HG02571 (cell line): Measurements from ENCODE around the gene LEUTX.
"Not testable (repeated sequence)": the region's sequence is repeated elsewhere in the genome, so short reads cannot be mapped to it uniquely, and the experiment has no call there.

ENCODE experiments used
- ATAC-seq: cut with Tn5 transposase; IDR thresholded peaks from one replicate; pipeline ENCODE4 v1.9.1; 2021; ENCODE audit warnings: mild to moderate bottlenecking, moderate library complexity; ENCODE audit not compliant: unreplicated experiment

The LEUTX gene, protein sequence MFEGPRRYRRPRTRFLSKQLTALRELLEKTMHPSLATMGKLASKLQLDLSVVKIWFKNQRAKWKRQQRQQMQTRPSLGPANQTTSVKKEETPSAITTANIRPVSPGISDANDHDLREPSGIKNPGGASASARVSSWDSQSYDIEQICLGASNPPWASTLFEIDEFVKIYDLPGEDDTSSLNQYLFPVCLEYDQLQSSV

DNA sequence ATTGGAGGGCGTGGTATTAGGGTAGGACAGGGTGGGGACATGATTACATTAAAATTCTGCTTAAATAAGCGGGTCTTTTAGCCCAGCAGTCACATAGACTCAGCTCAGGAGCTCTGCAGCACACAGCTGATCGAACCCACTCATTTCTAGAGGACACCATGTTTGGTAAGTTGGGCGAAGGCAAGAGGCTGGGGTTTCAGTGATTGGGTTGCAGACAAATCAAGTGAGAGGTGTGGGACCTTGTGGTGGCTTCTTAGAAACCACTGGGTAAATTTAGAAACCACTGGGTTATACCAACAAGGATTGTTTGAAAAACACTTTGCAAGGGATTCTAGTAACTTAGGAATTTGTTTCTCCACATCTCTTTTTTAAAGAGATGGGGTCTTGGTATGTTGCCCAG is at the start of gene LEUTX:
LEUTX (plus strand) TSS at position 92 of the 400 bp plus-strand sequence; CDS start at position 159, 67 bp downstream.
- no peak for ATAC-seq

DNA sequence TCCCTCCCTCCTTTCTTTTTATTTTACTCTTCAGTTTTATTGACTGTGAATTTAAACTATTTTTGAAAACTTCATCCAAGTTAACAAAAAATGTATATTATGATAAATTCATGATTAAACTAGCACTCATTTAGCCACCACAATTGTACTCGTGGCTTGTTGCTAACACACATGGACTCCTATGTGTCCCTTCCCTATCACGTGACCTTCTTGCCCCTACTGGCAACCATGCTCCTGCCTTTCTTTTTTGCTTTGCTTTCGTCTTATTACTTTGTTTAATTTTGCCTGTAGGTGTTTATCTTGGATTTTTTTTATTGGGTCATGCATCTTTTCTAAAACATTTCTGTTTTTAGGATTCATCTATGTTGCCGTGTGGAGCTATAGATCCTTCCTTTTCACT is 49.1 kb upstream of the LEUTX start:
- no peak for ATAC-seq

DNA sequence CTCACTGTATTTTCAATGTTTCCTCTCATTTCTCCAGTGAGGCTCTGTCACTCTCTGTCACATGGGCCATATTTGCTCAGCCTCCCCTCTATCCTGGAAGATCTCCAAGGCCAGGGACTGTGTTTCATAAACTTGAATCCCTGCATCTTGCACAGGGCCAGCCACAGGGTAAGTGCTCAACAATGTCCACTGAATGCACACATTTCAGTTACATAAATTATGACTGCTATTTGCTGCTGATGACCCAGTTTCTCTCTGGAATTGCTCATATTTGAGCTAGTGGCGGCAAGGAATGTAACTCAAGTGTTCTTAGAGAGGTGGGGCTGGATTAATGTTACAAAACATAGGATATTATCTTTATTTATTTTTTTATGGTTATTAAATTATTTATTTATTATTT is 47.0 kb upstream of the LEUTX start:
- no peak for ATAC-seq

DNA sequence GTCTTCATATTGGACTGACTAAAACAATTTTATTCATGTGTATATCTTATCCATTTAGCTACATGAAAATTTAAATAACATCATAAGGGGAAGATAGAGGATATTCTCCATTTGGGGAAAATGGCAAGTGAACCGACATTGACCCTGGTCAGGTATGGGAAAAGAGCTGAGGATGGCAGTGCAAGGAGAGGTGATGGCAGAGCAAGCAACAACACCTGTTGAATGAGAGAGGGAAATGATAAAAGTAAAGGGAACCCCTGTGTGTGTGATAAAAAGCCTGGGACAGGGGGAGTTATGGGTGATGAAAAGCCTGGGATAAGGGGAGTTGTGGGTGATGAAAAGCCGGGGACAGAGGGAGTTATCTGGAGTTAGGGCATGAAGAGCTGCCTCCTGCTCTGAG is 44.8 kb upstream of the LEUTX start:
- ATAC-seq, result no peak

DNA sequence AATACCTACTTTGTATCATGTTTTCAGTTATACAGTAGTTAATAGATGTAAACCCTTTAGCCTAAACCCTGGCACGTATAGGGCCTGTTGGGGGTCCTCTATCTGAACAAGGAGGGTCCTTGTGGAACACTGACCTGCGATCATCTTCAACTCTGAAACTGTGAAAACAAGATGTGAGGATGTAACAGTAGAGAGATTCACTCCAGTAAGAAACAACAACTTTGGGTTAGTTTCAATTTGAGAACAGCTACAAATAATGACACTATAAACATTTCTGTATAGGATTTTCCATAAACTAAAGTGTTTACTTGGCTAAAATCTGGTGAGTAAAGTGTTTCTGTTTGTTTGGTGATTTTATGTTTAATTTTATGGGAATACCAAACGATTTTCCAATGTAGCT is 43.0 kb upstream of the LEUTX start:
- no peak for ATAC-seq

- no peak for ATAC-seq
Observed at GRCh38 chr19:39736088-39736487, 42.6 kb upstream of the LEUTX start.

- ATAC-seq, result no peak
Observed at GRCh38 chr19:39737351-39737750, 41.3 kb upstream of the LEUTX start.

- ATAC-seq, result no peak
Observed at GRCh38 chr19:39737891-39738290, 40.8 kb upstream of the LEUTX start, which contains the start of gene CLC. Gene CLC (minus strand): TSS chr19:39738029. CDS start chr19:39737952, 77 bp downstream.

GRCh38 chr19:39738814-39739213 is 39.8 kb upstream of the LEUTX start:
- ATAC-seq, result no peak

- no peak for ATAC-seq
Observed at GRCh38 chr19:39740395-39740794, 38.3 kb upstream of the LEUTX start.

GRCh38 chr19:39745643-39746042 is 33.0 kb upstream of the LEUTX start:
- no peak for ATAC-seq

DNA sequence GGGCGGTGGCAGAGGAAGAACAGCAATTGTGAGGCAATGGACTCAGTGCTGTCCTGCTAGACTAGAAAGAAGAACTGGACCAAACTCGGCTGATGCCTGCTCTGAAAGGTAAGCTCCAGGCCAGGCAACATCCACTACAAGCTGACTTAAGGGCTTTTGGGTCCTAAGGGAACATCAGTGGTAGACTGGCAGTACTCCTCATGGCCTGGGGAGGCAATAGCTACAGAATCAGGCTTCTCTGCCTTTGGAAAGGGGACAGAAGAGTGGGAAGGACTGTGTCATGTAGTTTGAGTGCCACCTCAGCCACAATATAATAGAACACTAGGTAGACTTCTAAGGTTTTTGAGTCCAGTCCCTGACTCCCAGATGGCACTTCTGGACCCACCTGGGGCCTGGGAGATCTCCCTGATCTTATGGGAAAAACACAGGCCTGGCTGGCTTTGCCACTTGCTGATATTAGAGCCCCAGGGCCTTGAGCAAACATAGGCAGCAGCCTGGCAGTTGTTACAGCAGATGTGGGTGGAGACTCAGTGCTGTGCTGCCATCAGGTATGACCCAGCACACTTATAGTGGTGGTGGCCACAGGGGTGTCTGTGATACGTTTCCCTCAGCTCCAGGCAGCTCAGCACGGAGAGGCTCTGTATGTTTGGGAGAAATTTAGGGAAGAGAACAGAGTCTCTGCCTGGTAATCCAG is 31.7 kb upstream of the LEUTX start:
- ATAC-seq, result no peak

GRCh38 chr19:39749981-39750380 is 28.7 kb upstream of the LEUTX start:
- no peak for ATAC-seq

GRCh38 chr19:39752390-39752789 is 26.3 kb upstream of the LEUTX start:
- ATAC-seq, result no peak

DNA sequence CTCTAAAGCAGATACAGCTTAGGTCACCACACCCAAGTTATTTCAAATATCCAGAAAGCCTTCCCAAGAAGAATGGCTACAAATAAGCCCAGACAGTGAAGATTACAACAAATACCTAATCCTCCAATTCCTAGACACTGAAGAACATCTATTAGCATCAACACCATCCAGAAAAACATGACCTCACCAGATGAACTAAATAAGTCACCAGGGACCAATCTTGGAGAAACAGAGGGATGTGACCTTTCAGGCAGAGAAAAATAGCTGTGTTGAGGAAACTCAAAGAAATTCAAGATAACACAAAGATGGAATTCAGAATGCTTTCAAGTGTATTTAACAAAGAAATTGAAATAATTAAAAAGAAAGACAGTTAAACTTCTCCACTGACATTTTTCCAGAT is 25.9 kb upstream of the LEUTX start:
- no peak for ATAC-seq

- ATAC-seq, result no peak
Observed at GRCh38 chr19:39754544-39754943, 24.1 kb upstream of the LEUTX start.

DNA sequence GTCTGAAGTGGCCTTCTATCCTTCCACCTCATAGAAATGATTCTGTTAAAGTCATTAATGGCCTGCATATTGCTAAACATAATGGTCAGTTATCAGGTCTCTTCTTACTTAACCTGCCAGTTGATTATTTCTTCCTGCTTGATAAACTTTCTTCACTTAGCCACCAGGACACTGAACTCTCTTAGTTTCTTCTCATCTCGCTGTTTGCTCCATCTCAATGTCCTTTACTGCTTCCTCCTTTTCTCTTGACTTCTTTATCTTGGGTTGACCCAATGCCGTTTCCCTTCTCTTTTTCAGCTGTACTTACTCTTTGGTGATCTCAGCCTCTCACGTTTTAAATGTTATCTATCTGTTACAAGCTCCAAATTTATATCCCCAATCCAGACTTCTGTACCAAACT is 23.7 kb upstream of the LEUTX start:
- no peak for ATAC-seq

DNA sequence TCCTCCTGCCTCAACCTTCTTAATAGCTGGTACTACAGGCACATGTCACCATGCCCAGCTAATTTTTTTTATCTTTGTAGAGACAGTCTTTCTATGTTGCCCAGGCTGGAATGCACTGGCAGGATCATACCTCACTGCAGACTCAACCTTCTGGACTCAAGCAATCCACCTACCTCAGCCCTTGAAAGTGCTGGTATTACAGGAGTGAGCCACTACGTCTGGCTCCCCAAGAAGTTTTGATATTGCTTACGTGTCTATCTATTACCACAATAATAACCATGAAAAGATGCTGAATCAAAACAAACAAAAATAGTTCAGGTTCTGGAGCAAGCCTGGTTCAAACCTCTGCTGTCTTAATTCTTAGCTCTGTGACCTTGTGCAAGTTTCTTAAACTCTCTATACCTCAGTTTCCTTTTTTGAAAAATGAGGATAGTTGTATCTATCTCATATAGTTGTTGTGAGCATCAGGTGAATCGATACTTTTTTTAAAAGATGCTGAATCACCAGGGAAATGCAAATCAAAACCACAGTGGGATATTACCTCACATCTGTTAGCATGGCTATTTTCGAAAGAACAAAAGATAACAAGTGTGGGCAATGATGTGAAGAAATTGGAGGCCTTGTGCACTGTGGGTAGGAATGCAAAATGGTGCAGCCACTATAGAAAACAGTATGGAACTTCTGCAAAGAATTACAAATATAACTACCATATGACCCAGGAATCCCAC is 19.0 kb upstream of the LEUTX start:
- ATAC-seq, result no peak

GRCh38 chr19:39761851-39762250 is 16.8 kb upstream of the LEUTX start:
- ATAC-seq, result not testable (repeated sequence)

GRCh38 chr19:39765091-39766076 is 13.3 kb upstream of the LEUTX start:
- ATAC-seq, result no peak

GRCh38 chr19:39768334-39768733 is 10.3 kb upstream of the LEUTX start:
- no peak for ATAC-seq
